Measurements from ENCODE around the gene EPB41L1.

DNA sequence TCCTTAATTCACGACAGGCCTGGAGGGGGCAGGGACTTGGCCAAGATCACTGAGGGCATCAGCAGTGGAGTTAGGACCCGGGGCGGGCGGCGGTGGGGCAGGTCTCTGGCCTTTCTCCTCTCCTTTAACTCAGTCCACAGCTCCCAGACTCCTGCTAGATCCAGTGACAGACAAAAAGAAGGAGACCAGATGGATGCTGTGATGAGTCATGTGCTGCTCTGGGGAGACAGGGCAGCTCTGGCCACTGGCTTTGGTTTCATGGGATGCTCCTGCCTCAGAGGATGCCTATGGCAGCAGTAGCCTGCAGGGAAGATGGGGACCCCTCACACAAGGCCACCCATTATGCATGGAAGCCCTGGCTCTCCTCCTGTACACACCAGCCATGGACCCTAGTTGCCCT is 20.5 kb downstream of the EPB41L1 start:
- TF ChIP-seq CTCF (conservative IDR thresholded peaks at IDR 0.05; ENCODE audit: low read depth, low read length) (no peak), EZH2 (IDR thresholded peaks at IDR 0.05; ENCODE audit: borderline replicate concordance, low read depth, low read length, poor library complexity, severe bottlenecking) (no peak)
